ENCODE measurements around the gene CDH23.

CDH23 gene

DNA sequence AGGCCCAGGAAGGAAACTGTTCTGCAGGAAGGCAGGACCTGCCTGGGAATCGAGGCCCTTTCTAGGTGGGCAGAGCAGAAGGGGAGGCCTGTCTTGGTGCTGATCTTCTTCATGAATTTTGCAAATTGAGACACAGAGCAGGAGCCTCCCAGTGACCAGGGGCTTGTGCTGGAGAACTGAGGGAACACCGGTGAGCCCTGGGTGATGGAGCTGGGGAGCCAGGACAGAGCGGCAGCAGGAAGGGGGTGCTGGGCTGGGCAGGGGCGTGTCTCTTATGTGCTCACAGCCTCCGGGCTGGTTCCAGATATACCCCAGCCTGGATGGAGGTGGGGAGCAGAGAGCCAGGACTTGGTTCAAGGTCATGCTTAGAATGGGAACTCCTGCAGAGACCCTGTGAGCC lies 182.9 kb downstream of the CDH23 start:
- H2AFZ ChIP-seq (ENCODE audit: low read depth): no peak overlapping the region
- no peak overlapping the region for H3K9ac ChIP-seq
- TF ChIP-seq, protein P1, sequence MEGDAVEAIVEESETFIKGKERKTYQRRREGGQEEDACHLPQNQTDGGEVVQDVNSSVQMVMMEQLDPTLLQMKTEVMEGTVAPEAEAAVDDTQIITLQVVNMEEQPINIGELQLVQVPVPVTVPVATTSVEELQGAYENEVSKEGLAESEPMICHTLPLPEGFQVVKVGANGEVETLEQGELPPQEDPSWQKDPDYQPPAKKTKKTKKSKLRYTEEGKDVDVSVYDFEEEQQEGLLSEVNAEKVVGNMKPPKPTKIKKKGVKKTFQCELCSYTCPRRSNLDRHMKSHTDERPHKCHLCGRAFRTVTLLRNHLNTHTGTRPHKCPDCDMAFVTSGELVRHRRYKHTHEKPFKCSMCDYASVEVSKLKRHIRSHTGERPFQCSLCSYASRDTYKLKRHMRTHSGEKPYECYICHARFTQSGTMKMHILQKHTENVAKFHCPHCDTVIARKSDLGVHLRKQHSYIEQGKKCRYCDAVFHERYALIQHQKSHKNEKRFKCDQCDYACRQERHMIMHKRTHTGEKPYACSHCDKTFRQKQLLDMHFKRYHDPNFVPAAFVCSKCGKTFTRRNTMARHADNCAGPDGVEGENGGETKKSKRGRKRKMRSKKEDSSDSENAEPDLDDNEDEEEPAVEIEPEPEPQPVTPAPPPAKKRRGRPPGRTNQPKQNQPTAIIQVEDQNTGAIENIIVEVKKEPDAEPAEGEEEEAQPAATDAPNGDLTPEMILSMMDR (conservative IDR thresholded peaks at IDR 0.05; ENCODE audit: low read depth, low read length): no peak
- peaks cover 64% of the 10 kb centered on the region for H3K27me3 ChIP-seq (ENCODE audit: insufficient read depth, low read depth)
- H3K36me3 ChIP-seq (ENCODE audit: insufficient read depth): no peaks in the 10 kb centered on the region
- H3K79me2 ChIP-seq (ENCODE audit: insufficient read depth, low read depth): no peaks in the 10 kb centered on the region
- H3K4me2 ChIP-seq: no peak overlapping the region
- no peaks in the 10 kb centered on the region for H3K4me1 ChIP-seq (ENCODE audit: low read depth, poor library complexity, severe bottlenecking)
- no peaks in the 10 kb centered on the region for H4K20me1 ChIP-seq (ENCODE audit: insufficient read depth)
- H3K27ac ChIP-seq: no peak overlapping the region
- no peak overlapping the region for H3K4me3 ChIP-seq (IDR thresholded peaks at IDR 0.05; ENCODE audit: insufficient read depth, low read depth, low read length)

DNA sequence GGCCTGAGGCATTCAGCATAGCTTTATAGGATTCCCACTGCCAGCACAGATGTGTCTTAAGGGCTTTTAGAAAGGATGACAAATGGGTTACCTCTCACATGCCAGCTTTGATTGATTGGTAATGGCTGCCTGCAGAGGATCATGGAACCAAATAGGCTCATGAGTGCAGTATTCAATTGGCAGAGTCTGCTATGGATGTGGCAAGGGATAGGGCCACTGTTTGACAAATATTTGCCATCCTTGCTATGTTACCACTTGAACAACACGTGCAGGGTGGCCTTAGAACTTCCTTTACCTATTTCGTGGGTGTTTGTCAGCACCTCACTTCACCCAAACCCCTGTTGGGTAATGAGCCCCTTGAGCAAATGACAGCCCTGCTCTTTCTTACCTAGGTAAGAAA lies 183.7 kb downstream of the CDH23 start:
- H3K27ac ChIP-seq: no peak overlapping the region
- H4K20me1 ChIP-seq (ENCODE audit: insufficient read depth): no peaks in the 10 kb centered on the region
- H3K9ac ChIP-seq: no peak overlapping the region
- H3K36me3 ChIP-seq (ENCODE audit: insufficient read depth): no peaks in the 10 kb centered on the region
- H2AFZ ChIP-seq (ENCODE audit: low read depth): no peak overlapping the region
- no peak overlapping the region for H3K4me2 ChIP-seq
- H3K79me2 ChIP-seq (ENCODE audit: insufficient read depth, low read depth): no peaks in the 10 kb centered on the region
- no peak overlapping the region for H3K4me3 ChIP-seq (IDR thresholded peaks at IDR 0.05; ENCODE audit: insufficient read depth, low read depth, low read length)
- TF ChIP-seq, protein P1 (conservative IDR thresholded peaks at IDR 0.05; ENCODE audit: low read depth, low read length): no peak
- no peaks in the 10 kb centered on the region for H3K4me1 ChIP-seq (ENCODE audit: low read depth, poor library complexity, severe bottlenecking)
- H3K27me3 ChIP-seq (ENCODE audit: insufficient read depth, low read depth): peaks cover 64% of the 10 kb centered on the region

DNA sequence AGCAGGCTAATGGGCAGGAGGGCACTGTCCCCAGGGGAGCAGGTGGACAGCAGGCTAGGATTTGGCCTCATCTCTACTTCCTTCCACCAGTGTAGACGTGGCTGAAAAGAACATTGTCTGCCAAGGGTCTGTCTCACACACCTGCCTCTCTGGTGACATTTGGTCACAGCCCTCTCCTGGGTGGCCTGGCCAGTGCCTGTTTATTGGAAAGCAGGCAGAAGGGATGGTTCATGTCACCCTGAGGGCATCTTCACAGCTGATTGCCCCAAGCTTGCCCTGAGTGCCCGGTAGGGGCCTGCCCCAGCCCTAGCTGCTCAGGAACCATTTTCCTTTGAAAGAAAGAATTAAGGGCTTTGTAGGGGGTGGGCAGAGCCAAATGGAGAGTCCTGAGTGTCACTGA lies 184.2 kb downstream of the CDH23 start:
- Histone ChIP-seq H3K4me1 (ENCODE audit: low read depth, poor library complexity, severe bottlenecking) (no peaks in the 10 kb centered on the region), H2AFZ (ENCODE audit: low read depth) (no peak overlapping the region), H3K4me3 (IDR thresholded peaks at IDR 0.05; ENCODE audit: insufficient read depth, low read depth, low read length) (no peak overlapping the region), H3K4me2 (no peak overlapping the region), H3K27me3 (ENCODE audit: insufficient read depth, low read depth) (peaks cover 64% of the 10 kb centered on the region), H3K27ac (no peak overlapping the region), H3K9ac (no peak overlapping the region), H3K36me3 (ENCODE audit: insufficient read depth) (no peaks in the 10 kb centered on the region), H3K79me2 (ENCODE audit: insufficient read depth, low read depth) (no peaks in the 10 kb centered on the region), H4K20me1 (ENCODE audit: insufficient read depth) (no peaks in the 10 kb centered on the region)
- TF ChIP-seq, protein P1 (conservative IDR thresholded peaks at IDR 0.05; ENCODE audit: low read depth, low read length): no peak

DNA sequence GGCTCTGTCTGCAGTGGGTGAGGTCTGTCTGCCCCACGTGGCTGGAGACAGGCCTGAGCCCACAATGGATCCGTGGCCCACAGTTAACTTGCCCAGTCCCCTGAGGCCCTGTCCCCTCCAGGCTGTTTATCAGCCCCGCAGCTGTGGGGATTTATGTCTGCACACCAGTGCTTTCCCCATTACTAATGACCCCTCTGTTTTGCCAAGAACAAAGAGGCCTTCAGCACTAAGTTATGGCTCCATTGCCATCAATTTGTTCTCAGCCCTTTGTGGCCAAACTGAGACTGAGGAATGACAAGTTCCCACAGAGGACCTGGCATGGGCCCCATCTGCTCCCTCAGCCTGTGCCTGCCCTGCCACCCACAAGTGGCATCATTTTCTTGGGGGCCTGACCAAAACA lies 184.7 kb downstream of the CDH23 start:
- Histone ChIP-seq H3K9ac (no peak overlapping the region), H3K4me3 (IDR thresholded peaks at IDR 0.05; ENCODE audit: insufficient read depth, low read depth, low read length) (no peak overlapping the region), H3K27ac (no peak overlapping the region), H3K4me1 (ENCODE audit: low read depth, poor library complexity, severe bottlenecking) (no peaks in the 10 kb centered on the region), H3K4me2 (no peak overlapping the region), H3K36me3 (ENCODE audit: insufficient read depth) (no peaks in the 10 kb centered on the region), H2AFZ (ENCODE audit: low read depth) (no peak overlapping the region), H3K27me3 (ENCODE audit: insufficient read depth, low read depth) (peaks cover 65% of the 10 kb centered on the region; the same call in 1 of the 2 replicates), H4K20me1 (ENCODE audit: insufficient read depth) (no peaks in the 10 kb centered on the region), H3K79me2 (ENCODE audit: insufficient read depth, low read depth) (no peaks in the 10 kb centered on the region)
- TF ChIP-seq, protein P1 (conservative IDR thresholded peaks at IDR 0.05; ENCODE audit: low read depth, low read length): no peak
